MM.1S (cell line): ENCODE data around the gene NUP133.
A peak's percentile ranks its signal among the peaks of the same experiment; 100 is the strongest.

ENCODE experiments used
- DNase-seq: peaks from one replicate; pipeline ENCODE4 v3.0.0-alpha.2; 2015
- H2AFZ ChIP-seq: fragments of 300-600 bp; sonication (generic); 2 replicates; pipeline ENCODE4 v1.6.0; 2016; ENCODE audit warnings: antibody characterized with exemption, low read length
- H3F3A ChIP-seq: fragments of 300-600 bp; sonication (generic); 2 replicates; pipeline ENCODE4 v1.6.1; 2016; ENCODE audit warnings: mild to moderate bottlenecking, antibody characterized with exemption, low read length, moderate library complexity, mixed read lengths; ENCODE audit not compliant: insufficient read depth
- H3K27ac ChIP-seq: fragments of 300-600 bp; sonication (generic); 2 replicates; pipeline ENCODE4 v1.5.1; 2016; ENCODE audit warnings: mild to moderate bottlenecking, low read length
- H3K27me3 ChIP-seq: fragments of 300-600 bp; sonication (generic); replicated peaks from 2 replicates; pipeline ENCODE4 v1.6.0; 2016; ENCODE audit warnings: low read length; ENCODE audit not compliant: insufficient read depth
- H3K36me3 ChIP-seq: fragments of 300-600 bp; sonication (generic); replicated peaks from 2 replicates; pipeline ENCODE4 v1.6.1; 2016; ENCODE audit warnings: mild to moderate bottlenecking, low read length, mixed read lengths; ENCODE audit not compliant: insufficient read depth
- H3K4me1 ChIP-seq: fragments of 300-600 bp; sonication (generic); 2 replicates; pipeline ENCODE4 v1.6.1; 2016; ENCODE audit warnings: low read length, mixed read lengths
- H3K4me2 ChIP-seq: fragments of 300-600 bp; sonication (generic); 2 replicates; pipeline ENCODE4 v1.6.0; 2016; ENCODE audit warnings: low read depth, low read length
- H3K4me3 ChIP-seq: fragments of 300-600 bp; sonication (generic); 2 replicates; pipeline ENCODE4 v1.5.1; 2016; ENCODE audit warnings: low read length, mixed read lengths
- H3K79me2 ChIP-seq: fragments of 300-600 bp; sonication (generic); 2 replicates; pipeline ENCODE4 v1.6.1; 2016; ENCODE audit warnings: mixed run types, low read length, mixed read lengths
- H3K9ac ChIP-seq: fragments of 300-600 bp; sonication (generic); 2 replicates; pipeline ENCODE4 v1.6.1; 2016; ENCODE audit warnings: low read length, mixed read lengths
- H3K9me2 ChIP-seq: fragments of 300-600 bp; sonication (generic); replicated peaks from 2 replicates; pipeline ENCODE4 v1.6.1; 2016; ENCODE audit warnings: mild to moderate bottlenecking, low read length, mixed read lengths; ENCODE audit not compliant: insufficient read depth
- H3K9me3 ChIP-seq: fragments of 300-600 bp; sonication (generic); replicated peaks from 2 replicates; pipeline ENCODE4 v1.6.1; 2016; ENCODE audit warnings: mild to moderate bottlenecking, low read length, mixed read lengths; ENCODE audit not compliant: insufficient read depth
- H4K20me1 ChIP-seq: fragments of 300-600 bp; sonication (generic); 2 replicates; pipeline ENCODE4 v1.6.1; 2016; ENCODE audit warnings: mild to moderate bottlenecking, low read length, moderate library complexity, mixed read lengths; ENCODE audit not compliant: insufficient read depth
- CTCF ChIP-seq: fragments of 300-600 bp; sonication (generic); IDR thresholded peaks from 2 replicates; pipeline ENCODE4 v1.5.1; 2016; ENCODE audit warnings: antibody characterized with exemption, low read length, mixed read lengths
- EZH2 ChIP-seq: fragments of 300-600 bp; sonication (generic); optimal IDR thresholded peaks from 2 replicates; pipeline ENCODE3; 2017; ENCODE audit warnings: low read depth, mild to moderate bottlenecking, antibody characterized with exemption, low read length, mixed read lengths
- EZH2phosphoT487 ChIP-seq: fragments of 300-600 bp; sonication (generic); IDR thresholded peaks from 2 replicates; pipeline ENCODE4 v1.6.1; 2018; ENCODE audit warnings: antibody characterized with exemption, low read length

The NUP133 gene

GRCh38 chr1:229507951-229508822, at the start of gene NUP133:
Gene NUP133, minus strand, starts transcription at chr1:229508341. Its CDS starts 92 bp downstream, at chr1:229508249.
- H3K27ac ChIP-seq, result peak within 1 kb of the TSS; percentile 79

GRCh38 chr1:229557200-229557850, 49.2 kb upstream of the NUP133 start:
- peak; percentile 79 for DNase-seq
- peak overlapping the region; percentile 69 for H2AFZ ChIP-seq
- peak overlapping the region; percentile 70 for H3K27ac ChIP-seq

More at GRCh38 chr1:229507951-229508822, at the start of gene NUP133:
- Histone ChIP-seq H3K79me2 (peaks cover 38% of the 10 kb centered on the region), H4K20me1 (no peaks in the 10 kb centered on the region), H3K27me3 (no peaks in the 10 kb centered on the region), H3F3A (peaks cover 9% of the 10 kb centered on the region; the same call in 1 of the 2 replicates), H3K36me3 (no peaks in the 10 kb centered on the region; the same call in 1 of the 2 replicates), H3K9ac (peak within 1 kb of the TSS; percentile 83), H3K4me1 (peaks cover 11% of the 10 kb centered on the region), H2AFZ (peak within 1 kb of the TSS; percentile 89), H3K9me3 (no peaks in the 10 kb centered on the region), H3K9me2 (no peaks in the 10 kb centered on the region), H3K4me3 (peak within 1 kb of the TSS; percentile 75), H3K4me2 (peak within 1 kb of the TSS; percentile 94)
- peak; percentile 100 for DNase-seq
- TF ChIP-seq CTCF, result no peak
- no peak for TF ChIP-seq EZH2
- no peak for TF ChIP-seq EZH2phosphoT487

More at GRCh38 chr1:229557200-229557850, 49.2 kb upstream of the NUP133 start:
- no peak for TF ChIP-seq CTCF
- TF ChIP-seq EZH2, result no peak
- no peak for TF ChIP-seq EZH2phosphoT487
- Histone ChIP-seq H3K4me3 (peak overlapping the region; percentile 74), H3K4me2 (peak overlapping the region; percentile 88), H3K4me1 (peaks cover 20% of the 10 kb centered on the region), H3K9ac (peak overlapping the region; percentile 70), H3K9me3 (no peaks in the 10 kb centered on the region), H3K27me3 (no peaks in the 10 kb centered on the region), H4K20me1 (peaks cover 3% of the 10 kb centered on the region; the same call in 1 of the 2 replicates), H3K9me2 (no peaks in the 10 kb centered on the region), H3K36me3 (no peaks in the 10 kb centered on the region), H3F3A (peaks cover 11% of the 10 kb centered on the region), H3K79me2 (peaks cover 56% of the 10 kb centered on the region)
